ENCODE data around the gene ATXN7L1. TPM values are rescaled to one million over a fixed set of nuclear protein-coding genes. Genes with fewer than 3 reads are reported as not detected.

ATXN7L1 gene, protein sequence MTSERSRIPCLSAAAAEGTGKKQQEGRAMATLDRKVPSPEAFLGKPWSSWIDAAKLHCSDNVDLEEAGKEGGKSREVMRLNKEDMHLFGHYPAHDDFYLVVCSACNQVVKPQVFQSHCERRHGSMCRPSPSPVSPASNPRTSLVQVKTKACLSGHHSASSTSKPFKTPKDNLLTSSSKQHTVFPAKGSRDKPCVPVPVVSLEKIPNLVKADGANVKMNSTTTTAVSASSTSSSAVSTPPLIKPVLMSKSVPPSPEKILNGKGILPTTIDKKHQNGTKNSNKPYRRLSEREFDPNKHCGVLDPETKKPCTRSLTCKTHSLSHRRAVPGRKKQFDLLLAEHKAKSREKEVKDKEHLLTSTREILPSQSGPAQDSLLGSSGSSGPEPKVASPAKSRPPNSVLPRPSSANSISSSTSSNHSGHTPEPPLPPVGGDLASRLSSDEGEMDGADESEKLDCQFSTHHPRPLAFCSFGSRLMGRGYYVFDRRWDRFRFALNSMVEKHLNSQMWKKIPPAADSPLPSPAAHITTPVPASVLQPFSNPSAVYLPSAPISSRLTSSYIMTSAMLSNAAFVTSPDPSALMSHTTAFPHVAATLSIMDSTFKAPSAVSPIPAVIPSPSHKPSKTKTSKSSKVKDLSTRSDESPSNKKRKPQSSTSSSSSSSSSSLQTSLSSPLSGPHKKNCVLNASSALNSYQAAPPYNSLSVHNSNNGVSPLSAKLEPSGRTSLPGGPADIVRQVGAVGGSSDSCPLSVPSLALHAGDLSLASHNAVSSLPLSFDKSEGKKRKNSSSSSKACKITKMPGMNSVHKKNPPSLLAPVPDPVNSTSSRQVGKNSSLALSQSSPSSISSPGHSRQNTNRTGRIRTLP
- total RNA-seq: 8.7 and 9.1 TPM in 2 replicates

DNA sequence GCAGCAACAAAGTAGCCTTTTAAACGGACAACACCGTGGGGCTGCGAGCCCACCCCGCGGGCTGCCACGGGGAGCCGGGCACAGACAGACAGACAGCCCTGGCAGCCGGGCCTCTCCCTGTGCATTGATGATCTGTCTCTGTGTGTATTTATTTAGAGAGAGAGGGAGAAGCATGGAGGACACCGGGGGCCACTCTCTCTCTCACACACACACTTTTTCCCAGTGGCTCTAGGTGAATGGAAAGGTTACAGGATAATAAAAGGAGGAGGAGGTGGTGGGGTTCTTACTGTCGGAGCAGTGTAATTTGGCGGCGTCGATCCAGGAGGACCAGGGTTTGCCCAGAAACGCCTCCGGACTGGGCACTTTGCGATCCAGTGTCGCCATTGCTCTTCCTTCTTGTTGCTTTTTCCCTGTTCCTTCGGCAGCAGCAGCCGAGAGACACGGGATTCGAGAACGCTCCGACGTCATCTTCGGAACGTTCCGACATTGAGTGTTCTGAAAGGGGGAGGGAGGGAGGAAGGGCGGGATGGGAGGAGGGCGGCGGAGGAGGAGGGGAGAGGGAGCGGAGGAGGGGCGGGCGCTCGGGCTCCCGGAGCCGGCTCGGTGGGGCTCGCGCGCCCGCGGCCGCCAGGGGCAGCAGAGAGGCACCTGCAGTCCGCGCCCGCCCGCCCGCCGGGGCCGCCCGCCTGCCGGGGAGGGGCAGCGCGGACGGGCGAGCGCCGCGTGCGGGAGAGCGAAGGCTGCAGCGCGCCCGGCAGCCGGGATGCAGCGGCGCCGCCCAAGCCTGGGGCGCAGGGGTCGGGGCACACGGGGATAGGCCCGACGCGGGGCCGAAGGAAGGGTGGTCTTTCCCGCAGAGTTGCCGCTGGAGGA, at the start of gene ATXN7L1:
Gene ATXN7L1, minus strand, starts transcription at position 509 of the 873 bp plus-strand sequence. Its CDS starts 41 bp downstream, at position 468.

DNA sequence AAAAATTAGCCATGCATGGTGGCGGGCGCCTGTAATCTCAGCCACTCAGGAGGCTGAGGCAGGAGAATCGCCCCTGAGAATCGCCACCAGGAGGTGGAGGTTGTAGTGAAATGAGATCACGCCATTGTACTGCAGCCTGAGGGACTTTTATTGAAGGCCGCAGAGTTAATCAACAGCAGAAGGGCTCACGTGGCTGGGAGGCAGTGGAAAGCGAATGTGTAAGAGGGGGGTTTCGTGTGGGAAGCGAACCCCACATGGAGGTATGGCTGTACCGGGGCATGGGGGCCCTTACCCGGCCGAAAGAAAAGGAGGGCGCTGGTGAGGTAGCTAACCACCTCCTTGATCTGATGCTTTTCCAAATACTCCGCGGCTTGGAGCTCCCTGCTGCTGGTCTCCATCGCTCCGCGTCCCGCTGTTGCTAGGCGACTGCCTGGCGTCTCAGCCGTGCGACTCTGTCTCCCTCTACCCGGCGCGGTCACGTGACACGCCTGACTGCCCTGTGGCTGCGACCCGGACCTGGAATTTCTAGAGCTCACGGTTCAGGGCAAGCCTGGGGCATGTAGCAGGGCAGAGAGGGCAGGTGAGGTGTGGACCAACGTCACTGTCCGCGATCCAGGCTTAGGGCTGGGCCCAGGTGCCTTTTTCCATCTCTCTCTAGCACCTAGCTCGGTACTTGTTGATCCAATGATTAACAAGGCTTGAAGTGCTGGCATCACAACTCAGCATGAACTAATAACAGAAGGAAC, 295.2 kb downstream of the ATXN7L1 start, which contains the start of gene EFCAB10:
Gene EFCAB10, minus strand, starts transcription at position 428 of the 746 bp plus-strand sequence. Its CDS starts 30 bp downstream, at position 398.

Other genes with a start within 250 kb of the ATXN7L1 start
- 3.5 and 5.4 TPM in 2 replicates for gene CDHR3, start 86.7 kb upstream of the ATXN7L1 start, total RNA-seq
- 24.6 and 35.8 TPM in 2 replicates for gene SYPL1, start 235.7 kb upstream of the ATXN7L1 start, total RNA-seq

Data from bronchial smooth muscle cell (primary cell).